ENCODE results near the gene NRSN2.
"Not testable (repeated sequence)": the region's sequence is repeated elsewhere in the genome, so short reads cannot be mapped to it uniquely, and the experiment has no call there.

Gene NRSN2

DNA sequence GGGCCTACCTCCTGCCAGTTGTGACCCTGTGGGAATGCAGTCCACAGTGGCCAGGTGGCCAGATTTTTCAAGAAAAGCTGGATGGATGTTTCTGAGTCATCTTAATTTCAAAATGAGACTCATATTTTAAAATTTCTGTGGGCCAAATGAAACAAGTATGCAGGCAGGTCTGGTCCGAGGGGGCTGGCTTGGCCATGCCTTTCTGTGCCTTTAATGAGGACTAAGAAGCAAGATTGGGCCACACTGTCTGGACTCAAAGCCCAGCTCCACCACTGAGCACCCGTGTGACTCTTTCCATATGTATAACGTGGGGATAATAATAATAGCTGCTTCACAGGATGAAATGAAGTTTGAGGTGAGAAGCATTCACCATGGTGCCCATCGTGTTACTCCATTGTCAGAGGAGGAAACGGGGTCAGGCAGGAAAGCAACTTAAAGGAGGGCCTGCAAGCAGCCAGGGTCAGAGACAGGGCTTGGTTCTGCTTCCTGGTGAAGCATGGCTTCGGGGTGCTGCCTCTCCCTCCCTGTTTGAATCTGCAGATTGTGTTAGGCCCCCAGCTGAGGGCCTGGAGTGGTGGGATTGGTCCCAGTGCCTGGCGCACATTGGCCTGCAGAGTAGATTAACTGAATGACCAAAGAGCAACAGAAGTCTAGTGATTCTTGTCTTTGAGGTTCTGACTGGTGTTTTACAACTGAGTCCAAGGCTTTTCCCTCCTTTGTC lies 17.8 kb upstream of the NRSN2 start:
- intact Hi-C loops (cut with micrococcal nuclease) = no loop called here
- H3K9me3 Mint-ChIP-seq = no peaks in the 10 kb centered on the region
- H3K27ac Mint-ChIP-seq = no peak overlapping the region
- H3K4me3 Mint-ChIP-seq = no peak overlapping the region
- peaks cover 62% of the 10 kb centered on the region for H3K4me1 Mint-ChIP-seq (ENCODE audit: low read depth)
- H3K36me3 Mint-ChIP-seq (ENCODE audit: low read depth) = no peaks in the 10 kb centered on the region
- peaks cover 21% of the 10 kb centered on the region for H3K27me3 Mint-ChIP-seq

GRCh38 chr20:329851-330232 lies 17.1 kb upstream of the NRSN2 start:
- peaks cover 21% of the 10 kb centered on the region for H3K27me3 Mint-ChIP-seq
- H3K4me1 Mint-ChIP-seq (ENCODE audit: low read depth) = peaks cover 58% of the 10 kb centered on the region
- no peaks in the 10 kb centered on the region for H3K36me3 Mint-ChIP-seq (ENCODE audit: low read depth)
- H3K27ac Mint-ChIP-seq = no peak overlapping the region
- intact Hi-C loops (cut with micrococcal nuclease) = loop anchor here (2.0 to 10.0 kb wide), 2 partner anchors 55 to 121 kb away; no protein-coding TSS in a partner anchor
- no peaks in the 10 kb centered on the region for H3K9me3 Mint-ChIP-seq
- H3K4me3 Mint-ChIP-seq = no peak overlapping the region

GRCh38 chr20:330233-331149 lies 16.4 kb upstream of the NRSN2 start:
- peaks cover 58% of the 10 kb centered on the region for H3K4me1 Mint-ChIP-seq (ENCODE audit: low read depth)
- no peak overlapping the region for H3K4me3 Mint-ChIP-seq
- intact Hi-C loops (cut with micrococcal nuclease) = loop anchor here (2.0 to 10.0 kb wide), 2 partner anchors 56 to 122 kb away; no protein-coding TSS in a partner anchor
- peaks cover 21% of the 10 kb centered on the region for H3K27me3 Mint-ChIP-seq
- no peaks in the 10 kb centered on the region for H3K36me3 Mint-ChIP-seq (ENCODE audit: low read depth)
- no peaks in the 10 kb centered on the region for H3K9me3 Mint-ChIP-seq
- H3K27ac Mint-ChIP-seq = no peak overlapping the region

- Mint-ChIP-seq H3K4me1 (ENCODE audit: low read depth) (peaks cover 53% of the 10 kb centered on the region), H3K36me3 (ENCODE audit: low read depth) (no peaks in the 10 kb centered on the region), H3K9me3 (peaks cover 9% of the 10 kb centered on the region), H3K27ac (no peak overlapping the region), H3K27me3 (no peaks in the 10 kb centered on the region), H3K4me3 (no peak overlapping the region)
- intact Hi-C loops (cut with micrococcal nuclease) = loop anchor here (10.0 kb wide), 1 partner anchor 60 kb away; no protein-coding TSS in a partner anchor
Measured at GRCh38 chr20:334578-334977, 12.3 kb upstream of the NRSN2 start.

DNA sequence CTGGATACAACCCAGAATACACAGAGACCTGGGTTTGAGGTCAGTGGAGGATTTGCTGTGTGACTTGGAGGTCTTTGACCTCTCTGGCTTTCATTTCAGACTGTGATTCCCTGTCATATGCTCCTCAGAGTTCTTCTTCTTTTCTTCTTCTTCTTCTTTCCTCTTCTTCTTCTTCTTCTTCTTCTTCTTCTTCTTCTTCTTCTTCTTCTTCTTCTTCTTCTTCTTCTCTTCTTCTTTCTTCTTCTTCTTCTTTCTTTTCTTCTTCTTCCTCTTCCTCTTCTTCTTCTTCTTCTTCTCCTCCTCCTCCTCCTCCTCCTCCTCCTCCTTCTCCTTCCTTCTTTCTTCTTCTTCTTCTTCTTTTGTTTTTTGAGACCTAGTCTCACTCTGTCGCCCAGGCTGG lies 10.9 kb upstream of the NRSN2 start:
- intact Hi-C loops (cut with micrococcal nuclease) = loop anchor here (10.0 kb wide), 1 partner anchor 61 kb away; no protein-coding TSS in a partner anchor
- peaks cover 38% of the 10 kb centered on the region for H3K4me1 Mint-ChIP-seq (ENCODE audit: low read depth)
- H3K9me3 Mint-ChIP-seq; H3K36me3 Mint-ChIP-seq (ENCODE audit: low read depth); H3K27me3 Mint-ChIP-seq; H3K4me3 Mint-ChIP-seq: not testable (repeated sequence)
- H3K27ac Mint-ChIP-seq = peak overlapping the region; percentile 45

- intact Hi-C loops (cut with micrococcal nuclease) = no loop called here
- peaks cover 9% of the 10 kb centered on the region for H3K27me3 Mint-ChIP-seq
- H3K9me3 Mint-ChIP-seq = peaks cover 21% of the 10 kb centered on the region
- peaks cover 24% of the 10 kb centered on the region for H3K4me1 Mint-ChIP-seq (ENCODE audit: low read depth)
- H3K36me3 Mint-ChIP-seq (ENCODE audit: low read depth) = peaks cover 13% of the 10 kb centered on the region
- H3K27ac Mint-ChIP-seq = no peak overlapping the region
- no peak overlapping the region for H3K4me3 Mint-ChIP-seq
Measured at GRCh38 chr20:341682-342081, 5.2 kb upstream of the NRSN2 start.

DNA sequence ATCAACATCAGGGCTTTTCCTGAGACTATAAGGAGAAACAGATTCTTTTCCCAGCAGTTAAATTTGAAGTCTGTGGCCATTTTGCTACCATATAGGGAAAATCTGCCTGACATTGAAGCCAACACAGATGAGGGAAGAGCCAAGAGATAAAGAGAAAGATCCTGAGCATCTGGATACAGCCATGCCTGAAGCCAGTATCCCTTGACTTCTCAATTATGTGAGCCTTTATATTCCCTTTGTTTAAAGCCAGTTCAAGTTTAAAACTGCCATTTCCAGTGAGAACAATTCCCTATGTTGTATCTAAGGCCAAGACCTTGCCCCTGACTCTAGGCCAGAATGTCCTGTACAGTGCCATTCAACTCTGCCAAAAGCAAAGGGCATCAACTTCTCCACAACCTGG lies 3.8 kb upstream of the NRSN2 start:
- peaks cover 16% of the 10 kb centered on the region for H3K4me1 Mint-ChIP-seq (ENCODE audit: low read depth)
- H3K4me3 Mint-ChIP-seq = no peak overlapping the region
- peaks cover 13% of the 10 kb centered on the region for H3K27me3 Mint-ChIP-seq
- H3K9me3 Mint-ChIP-seq = peaks cover 21% of the 10 kb centered on the region
- intact Hi-C loops (cut with micrococcal nuclease) = no loop called here
- H3K27ac Mint-ChIP-seq = no peak overlapping the region
- peaks cover 18% of the 10 kb centered on the region for H3K36me3 Mint-ChIP-seq (ENCODE audit: low read depth)

GRCh38 chr20:346033-346639 lies 775 bp upstream of the NRSN2 start:
- Mint-ChIP-seq H3K4me1 (ENCODE audit: low read depth) (peaks cover 21% of the 10 kb centered on the region), H3K9me3 (peaks cover 21% of the 10 kb centered on the region), H3K27me3 (peaks cover 17% of the 10 kb centered on the region), H3K27ac (peak overlapping the region; percentile 80), H3K36me3 (ENCODE audit: low read depth) (peaks cover 22% of the 10 kb centered on the region), H3K4me3 (peak overlapping the region; percentile 77)
- intact Hi-C loops (cut with micrococcal nuclease) = no loop called here

- H3K4me3 Mint-ChIP-seq = peak overlapping the region; percentile 99
- H3K27me3 Mint-ChIP-seq = peaks cover 17% of the 10 kb centered on the region
- intact Hi-C loops (cut with micrococcal nuclease) = no loop called here
- peak overlapping the region; percentile 80 for H3K27ac Mint-ChIP-seq
- H3K4me1 Mint-ChIP-seq (ENCODE audit: low read depth) = peaks cover 21% of the 10 kb centered on the region
- peaks cover 16% of the 10 kb centered on the region for H3K36me3 Mint-ChIP-seq (ENCODE audit: low read depth)
- peaks cover 11% of the 10 kb centered on the region for H3K9me3 Mint-ChIP-seq
Measured at GRCh38 chr20:347317-347639, 367 bp downstream of the NRSN2 start.

GRCh38 chr20:347640-348484 lies 951 bp downstream of the NRSN2 start:
- peaks cover 10% of the 10 kb centered on the region for H3K9me3 Mint-ChIP-seq
- peaks cover 17% of the 10 kb centered on the region for H3K27me3 Mint-ChIP-seq
- intact Hi-C loops (cut with micrococcal nuclease) = no loop called here
- peaks cover 21% of the 10 kb centered on the region for H3K4me1 Mint-ChIP-seq (ENCODE audit: low read depth)
- peaks cover 16% of the 10 kb centered on the region for H3K36me3 Mint-ChIP-seq (ENCODE audit: low read depth)
- H3K27ac Mint-ChIP-seq = peak overlapping the region; percentile 80
- H3K4me3 Mint-ChIP-seq = peak overlapping the region; percentile 99

DNA sequence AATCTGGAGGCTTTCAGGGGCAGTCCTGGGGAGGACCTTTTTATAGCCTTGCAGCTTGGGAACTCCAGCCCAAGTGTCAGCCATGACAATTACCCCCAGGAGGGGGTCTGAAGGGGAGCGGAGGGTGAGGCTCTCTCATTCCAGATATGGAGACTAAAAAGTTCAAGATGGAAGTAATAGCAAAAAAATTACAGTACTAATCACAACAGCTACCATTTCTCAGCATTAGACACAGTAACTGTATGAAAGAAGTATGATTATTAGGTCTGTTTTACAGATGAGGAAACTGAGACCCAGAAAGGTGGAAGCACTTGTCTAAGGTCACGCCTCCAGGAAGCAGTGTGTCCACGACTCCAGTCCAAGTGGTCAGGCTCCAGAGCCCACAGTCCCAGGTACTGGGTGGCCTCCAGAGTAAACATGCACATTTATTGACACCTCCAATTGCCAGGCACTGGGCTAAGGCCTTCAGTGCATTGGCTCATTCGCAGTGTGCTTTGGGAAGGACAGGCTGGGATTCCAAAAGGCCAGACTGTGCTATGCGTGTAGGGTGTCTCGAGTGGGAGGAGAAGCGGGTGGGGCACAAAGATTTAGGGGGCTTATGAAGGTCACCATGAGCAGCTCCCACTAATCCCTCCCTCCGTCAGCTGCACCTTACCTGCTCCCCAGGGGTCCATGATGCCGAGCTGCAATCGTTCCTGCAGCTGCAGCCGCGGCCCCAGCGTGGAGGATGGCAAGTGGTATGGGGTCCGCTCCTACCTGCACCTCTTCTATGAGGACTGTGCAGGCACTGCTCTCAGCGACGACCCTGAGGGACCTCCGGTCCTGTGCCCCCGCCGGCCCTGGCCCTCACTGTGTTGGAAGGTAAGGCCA lies 2.3 kb downstream of the NRSN2 start:
- H3K9me3 Mint-ChIP-seq = no peaks in the 10 kb centered on the region
- intact Hi-C loops (cut with micrococcal nuclease) = no loop called here
- H3K27ac Mint-ChIP-seq = no peak overlapping the region
- peaks cover 21% of the 10 kb centered on the region for H3K4me1 Mint-ChIP-seq (ENCODE audit: low read depth)
- H3K4me3 Mint-ChIP-seq = no peak overlapping the region
- peaks cover 16% of the 10 kb centered on the region for H3K36me3 Mint-ChIP-seq (ENCODE audit: low read depth)
- peaks cover 17% of the 10 kb centered on the region for H3K27me3 Mint-ChIP-seq

- intact Hi-C loops (cut with micrococcal nuclease) = loop anchor here (10.0 kb wide), 3 partner anchors 52 to 382 kb away; partner anchors contain the start of gene RBCK1
- Mint-ChIP-seq H3K4me1 (ENCODE audit: low read depth) (peaks cover 9% of the 10 kb centered on the region), H3K4me3 (no peak overlapping the region), H3K27me3 (peaks cover 5% of the 10 kb centered on the region), H3K9me3 (no peaks in the 10 kb centered on the region), H3K27ac (no peak overlapping the region), H3K36me3 (ENCODE audit: low read depth) (peaks cover 4% of the 10 kb centered on the region)
Measured at GRCh38 chr20:353166-353565, 6.3 kb downstream of the NRSN2 start.
